Activated T-cell treated with anti-CD3 and anti-CD28 coated beads, Interleukin-2, amount 50 U/mL, for 24 hours (primary cell): ENCODE results near the gene EIF4G3.
"Not testable (repeated sequence)": the region's sequence is repeated elsewhere in the genome, so short reads cannot be mapped to it uniquely, and the experiment has no call there.

Experiments
- DNase-seq: peaks from one replicate; pipeline ENCODE4 v3.0.0-alpha.2; 2020
- H3K27ac Mint-ChIP-seq: 2 replicates; pipeline ENCODE4 v1.8.0; 2020; ENCODE audit warnings: mild to moderate bottlenecking, mixed read lengths
- H3K27me3 Mint-ChIP-seq: 2 replicates; pipeline ENCODE4 v1.8.0; 2020; ENCODE audit warnings: mixed read lengths
- H3K36me3 Mint-ChIP-seq: 2 replicates; pipeline ENCODE4 v1.8.0; 2020; ENCODE audit warnings: low read depth, mixed read lengths
- H3K4me1 Mint-ChIP-seq: 2 replicates; pipeline ENCODE4 v1.8.0; 2020; ENCODE audit warnings: low read depth, mixed read lengths
- H3K4me3 Mint-ChIP-seq: 2 replicates; pipeline ENCODE4 v1.8.0; 2020; ENCODE audit warnings: mild to moderate bottlenecking, moderate library complexity, mixed read lengths
- H3K9me3 Mint-ChIP-seq: 2 replicates; pipeline ENCODE4 v1.8.0; 2020; ENCODE audit warnings: mixed read lengths

Gene EIF4G3

DNA sequence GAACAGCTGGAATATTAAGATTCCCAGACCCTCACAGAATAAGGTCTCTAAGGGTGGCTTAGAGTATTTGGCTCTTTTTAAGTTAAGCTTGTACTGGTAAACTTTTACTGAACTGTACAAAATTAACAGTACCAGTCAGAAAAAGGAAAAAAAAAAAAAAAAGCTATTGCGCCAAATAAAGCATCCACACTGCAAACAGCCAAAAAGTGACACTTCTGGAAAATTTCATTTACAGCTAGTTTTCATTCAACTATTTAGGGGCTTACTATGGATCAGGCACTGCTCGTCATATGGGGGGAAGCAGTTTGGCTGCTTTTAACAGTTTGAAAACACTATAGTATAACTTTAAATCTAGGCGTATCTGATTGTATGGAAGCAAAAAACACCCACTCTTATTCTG is 139.6 kb downstream of the EIF4G3 start:
- H3K4me3 Mint-ChIP-seq, result no peak overlapping the region
- no peak for DNase-seq
- no peak overlapping the region for H3K27ac Mint-ChIP-seq
- H3K36me3 Mint-ChIP-seq, result peaks cover 19% of the 10 kb centered on the region
- H3K4me1 Mint-ChIP-seq, result peaks cover 7% of the 10 kb centered on the region
- H3K9me3 Mint-ChIP-seq, result no peaks in the 10 kb centered on the region
- H3K27me3 Mint-ChIP-seq, result no peaks in the 10 kb centered on the region

DNA sequence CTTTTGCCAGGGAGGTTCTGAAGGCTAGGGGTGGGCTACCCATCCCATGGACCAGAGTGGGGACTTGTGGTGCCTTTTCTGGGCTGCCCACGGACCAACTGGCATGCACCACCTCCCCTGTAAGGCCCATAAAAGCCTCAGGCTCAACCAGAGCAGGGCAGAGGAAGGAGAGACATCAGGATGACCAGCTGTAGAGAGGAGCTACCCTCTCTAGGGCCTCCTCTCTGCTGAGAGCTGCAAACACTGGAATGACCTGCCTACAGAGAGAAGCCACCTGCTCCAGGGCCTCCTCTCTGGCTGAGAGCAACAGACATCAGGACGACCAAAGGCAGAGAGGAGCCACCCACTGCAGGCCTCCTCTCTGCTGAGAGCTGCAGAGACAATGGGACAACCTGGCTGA is 140.9 kb downstream of the EIF4G3 start:
- DNase-seq, result no peak
- H3K4me1 Mint-ChIP-seq, result peaks cover 7% of the 10 kb centered on the region
- H3K27ac Mint-ChIP-seq, result no peak overlapping the region
- H3K27me3 Mint-ChIP-seq, result no peaks in the 10 kb centered on the region
- no peaks in the 10 kb centered on the region for H3K9me3 Mint-ChIP-seq
- H3K4me3 Mint-ChIP-seq, result no peak overlapping the region
- peaks cover 18% of the 10 kb centered on the region for H3K36me3 Mint-ChIP-seq

DNA sequence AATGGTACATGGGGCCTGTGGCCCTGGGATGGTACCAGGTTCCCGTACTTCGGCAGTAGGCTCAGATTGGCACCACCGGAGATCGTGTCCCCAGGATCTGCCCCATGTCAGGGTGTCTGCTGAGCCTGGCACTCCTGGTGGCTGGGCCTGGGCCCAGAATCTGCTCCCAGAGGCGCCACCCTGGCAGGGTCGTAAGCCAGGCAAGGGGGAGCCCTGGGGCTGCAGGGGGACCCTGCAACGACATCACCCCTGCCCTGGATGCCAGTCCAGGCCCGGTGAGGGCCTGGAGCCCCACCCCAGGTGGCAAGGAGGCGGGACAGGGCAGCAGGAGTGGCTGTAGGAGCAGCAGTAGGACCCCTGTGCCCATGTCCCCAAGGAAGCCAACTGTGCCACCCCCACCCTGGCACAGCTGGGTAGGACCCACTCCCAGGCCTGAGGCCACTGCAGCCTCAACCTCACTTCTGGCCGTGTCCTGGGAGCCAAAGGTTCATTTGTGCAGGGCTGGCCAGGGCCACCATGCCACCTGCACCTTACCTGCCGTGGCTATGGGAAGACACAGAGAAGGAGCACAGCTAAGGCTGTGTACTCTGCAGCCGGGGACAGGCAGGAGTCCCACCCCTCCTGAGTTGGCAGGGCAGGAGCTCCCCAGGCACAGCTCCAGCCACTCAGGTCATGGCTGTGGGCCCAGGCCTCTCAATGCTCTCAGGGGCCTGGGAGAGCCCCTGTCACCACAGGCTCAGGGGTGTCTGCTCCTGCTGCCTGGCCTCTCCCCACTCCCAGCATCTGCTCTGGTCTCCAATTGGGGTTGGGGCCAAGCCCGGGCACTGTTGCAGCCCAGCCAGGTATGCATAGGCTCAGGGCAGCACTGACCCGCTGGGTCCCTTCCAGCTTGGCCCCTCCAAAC is 141.7 kb downstream of the EIF4G3 start:
- H3K27me3 Mint-ChIP-seq, result no peaks in the 10 kb centered on the region
- H3K4me1 Mint-ChIP-seq, result peaks cover 7% of the 10 kb centered on the region
- H3K4me3 Mint-ChIP-seq, result no peak overlapping the region
- no peak for DNase-seq
- H3K27ac Mint-ChIP-seq, result no peak overlapping the region
- H3K9me3 Mint-ChIP-seq, result peaks cover 4% of the 10 kb centered on the region
- peaks cover 19% of the 10 kb centered on the region for H3K36me3 Mint-ChIP-seq

DNA sequence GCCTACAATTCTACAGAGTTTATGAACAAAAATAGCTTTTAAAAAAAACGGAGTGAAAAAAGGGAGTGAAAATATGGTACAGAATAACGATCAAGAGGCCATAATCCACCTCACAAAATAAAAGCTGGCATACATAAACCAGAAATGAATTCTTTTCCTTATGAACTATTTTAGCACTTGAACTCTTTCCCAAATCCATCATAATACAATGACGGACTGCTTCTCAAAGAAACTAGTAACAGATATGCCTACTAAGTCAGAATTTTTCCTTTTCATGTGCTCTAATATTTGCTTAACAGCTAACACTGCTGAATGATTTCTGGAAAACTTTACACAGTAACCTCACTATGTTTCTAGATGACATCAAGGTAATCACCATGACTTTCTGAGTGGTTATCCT is 144.0 kb downstream of the EIF4G3 start:
- no peak overlapping the region for H3K27ac Mint-ChIP-seq
- H3K4me3 Mint-ChIP-seq, result no peak overlapping the region

DNA sequence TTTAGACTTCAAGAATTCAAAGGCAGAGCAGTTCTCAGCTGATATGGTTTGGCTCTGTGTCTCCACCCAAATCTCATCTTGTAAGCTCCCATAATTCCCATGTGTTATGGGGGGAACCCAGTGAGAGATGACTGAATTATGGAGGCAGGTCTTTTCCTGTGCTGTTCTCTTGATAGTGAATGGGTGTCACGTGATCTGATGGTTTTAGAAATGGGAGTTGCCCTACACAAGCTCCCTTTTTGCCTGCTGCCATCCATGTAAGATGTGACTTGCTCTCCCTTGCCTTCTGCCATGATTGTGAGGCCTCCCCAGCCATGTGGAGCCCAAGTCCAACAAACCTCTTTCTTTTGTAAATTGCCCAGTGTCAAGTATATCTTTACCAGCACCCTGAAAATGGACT is 146.5 kb downstream of the EIF4G3 start:
- Mint-ChIP-seq H3K4me1 (peaks cover 11% of the 10 kb centered on the region), H3K27me3 (no peaks in the 10 kb centered on the region), H3K36me3 (peaks cover 25% of the 10 kb centered on the region), H3K27ac (peak overlapping the region; percentile 15), H3K9me3 (peaks cover 4% of the 10 kb centered on the region), H3K4me3 (no peak overlapping the region)
- DNase-seq, result no peak

More for the DNA sequence above, 144.0 kb downstream of the EIF4G3 start:
- H3K27me3 Mint-ChIP-seq, result no peaks in the 10 kb centered on the region
- no peak for DNase-seq
- peaks cover 4% of the 10 kb centered on the region for H3K9me3 Mint-ChIP-seq
- H3K4me1 Mint-ChIP-seq, result peaks cover 11% of the 10 kb centered on the region
- H3K36me3 Mint-ChIP-seq, result peaks cover 21% of the 10 kb centered on the region

DNA sequence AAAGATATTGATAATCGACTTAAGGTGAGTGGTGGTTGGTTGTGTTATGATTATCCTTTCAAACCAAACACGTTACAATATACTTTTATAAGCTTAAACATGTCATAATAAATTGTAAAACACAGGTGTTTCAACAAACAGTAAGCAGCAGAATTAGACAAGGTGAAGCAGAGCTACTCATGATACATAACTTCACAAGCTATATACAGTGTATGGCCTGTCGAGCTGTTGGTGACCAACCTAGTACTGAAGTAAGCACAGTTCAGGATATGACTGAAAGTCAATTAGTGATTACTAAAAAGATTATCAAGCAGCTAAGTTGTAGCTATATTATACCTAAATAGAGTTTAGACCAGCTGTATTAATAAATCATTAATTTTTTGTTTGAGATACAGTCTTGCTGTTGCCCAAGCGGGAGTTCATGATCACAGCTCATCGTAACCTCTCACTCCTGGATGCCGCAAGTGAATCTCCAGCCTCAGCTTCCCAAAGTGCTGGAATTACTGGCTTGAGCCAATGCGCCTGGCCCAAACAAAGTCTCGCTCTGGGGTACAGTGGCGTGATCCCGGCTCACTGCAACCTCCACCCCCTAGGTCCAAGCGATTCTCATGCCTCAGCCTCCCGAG is 148.1 kb downstream of the EIF4G3 start:
- DNase-seq, result no peak
- Mint-ChIP-seq H3K27me3 (no peaks in the 10 kb centered on the region), H3K4me1 (peaks cover 11% of the 10 kb centered on the region), H3K4me3 (no peak overlapping the region), H3K27ac (no peak overlapping the region), H3K9me3 (peaks cover 4% of the 10 kb centered on the region), H3K36me3 (peaks cover 26% of the 10 kb centered on the region)

DNA sequence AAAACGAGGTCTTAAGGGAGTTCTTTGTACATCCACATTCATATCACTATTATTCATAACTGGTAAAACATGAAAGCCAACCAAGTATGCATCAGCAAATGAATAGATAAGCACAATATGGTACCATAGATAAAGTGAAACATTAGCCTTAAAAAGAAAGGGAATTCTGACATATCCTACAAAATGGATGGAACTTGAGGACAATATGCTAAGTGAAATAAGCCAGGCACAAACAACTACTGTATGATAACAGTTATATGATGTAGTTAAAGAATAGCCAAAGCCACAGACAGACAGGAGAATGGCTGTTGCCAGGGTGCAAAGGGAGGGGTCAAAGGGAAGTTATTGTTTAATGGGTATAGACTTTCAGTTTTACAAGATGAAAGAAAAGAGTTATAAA is 148.9 kb downstream of the EIF4G3 start:
- DNase-seq, result no peak
- peaks cover 28% of the 10 kb centered on the region for H3K36me3 Mint-ChIP-seq
- peaks cover 4% of the 10 kb centered on the region for H3K9me3 Mint-ChIP-seq
- no peaks in the 10 kb centered on the region for H3K27me3 Mint-ChIP-seq
- H3K4me1 Mint-ChIP-seq, result peaks cover 9% of the 10 kb centered on the region
- H3K4me3 Mint-ChIP-seq, result no peak overlapping the region
- no peak overlapping the region for H3K27ac Mint-ChIP-seq

DNA sequence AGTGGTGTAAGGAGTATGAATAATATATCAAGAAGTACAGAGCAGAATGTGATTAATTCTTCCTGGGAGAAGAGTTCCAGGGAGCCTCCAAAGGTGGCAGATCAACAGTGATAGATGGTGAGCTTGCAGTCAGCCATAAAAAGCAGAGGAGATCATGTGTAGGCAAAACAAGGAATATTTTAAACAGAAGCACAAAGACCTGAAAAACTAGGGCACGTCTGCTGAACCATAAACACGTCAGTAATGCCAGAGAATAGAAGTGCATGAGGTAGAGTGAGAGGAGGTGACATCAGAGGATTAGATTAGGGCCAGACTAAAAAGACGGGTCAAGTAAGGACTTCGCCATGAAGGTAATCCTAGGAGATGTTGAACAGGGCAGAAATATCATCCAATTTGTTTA is 151.8 kb downstream of the EIF4G3 start:
- Mint-ChIP-seq H3K4me3 (no peak overlapping the region), H3K9me3 (no peaks in the 10 kb centered on the region), H3K27me3 (no peaks in the 10 kb centered on the region), H3K27ac (no peak overlapping the region), H3K4me1 (peaks cover 21% of the 10 kb centered on the region), H3K36me3 (peaks cover 20% of the 10 kb centered on the region)
- DNase-seq, result no peak

DNA sequence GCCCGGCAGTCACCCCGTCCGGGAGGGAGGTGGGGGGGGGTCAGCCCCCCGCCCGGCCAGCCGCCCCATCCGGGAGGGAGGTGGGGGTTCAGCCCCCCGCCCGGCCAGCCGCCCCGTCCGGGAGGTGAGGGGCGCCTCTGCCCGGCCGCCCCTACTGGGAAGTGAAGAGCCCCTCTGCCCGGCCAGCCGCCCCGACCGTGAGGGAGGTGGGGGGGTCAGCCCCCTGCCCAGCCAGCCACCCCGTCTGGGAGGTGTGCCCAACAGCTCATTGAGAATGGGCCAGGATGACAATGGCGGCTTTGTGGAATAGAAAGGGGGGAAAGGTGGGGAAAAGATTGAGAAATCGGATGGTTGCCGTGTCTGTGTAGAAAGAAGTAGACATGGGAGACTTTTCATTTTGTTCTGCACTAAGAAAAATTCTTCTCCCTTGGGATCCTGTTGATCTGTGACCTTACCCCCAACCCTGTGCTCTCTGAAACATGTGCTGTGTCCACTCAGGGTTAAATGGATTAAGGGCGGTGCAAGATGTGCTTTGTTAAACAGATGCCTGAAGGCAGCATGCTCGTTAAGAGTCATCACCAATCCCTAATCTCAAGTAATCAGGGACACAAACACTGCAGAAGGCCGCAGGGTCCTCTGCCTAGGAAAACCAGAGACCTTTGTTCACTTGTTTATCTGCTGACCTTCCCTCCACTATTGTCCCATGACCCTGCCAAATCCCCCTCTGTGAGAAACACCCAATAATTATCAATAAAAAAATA is 152.4 kb downstream of the EIF4G3 start:
- Mint-ChIP-seq H3K4me1 (peaks cover 21% of the 10 kb centered on the region), H3K36me3 (peaks cover 19% of the 10 kb centered on the region)
- not testable (repeated sequence) for H3K27me3 Mint-ChIP-seq, H3K27ac Mint-ChIP-seq, H3K4me3 Mint-ChIP-seq, H3K9me3 Mint-ChIP-seq, DNase-seq

DNA sequence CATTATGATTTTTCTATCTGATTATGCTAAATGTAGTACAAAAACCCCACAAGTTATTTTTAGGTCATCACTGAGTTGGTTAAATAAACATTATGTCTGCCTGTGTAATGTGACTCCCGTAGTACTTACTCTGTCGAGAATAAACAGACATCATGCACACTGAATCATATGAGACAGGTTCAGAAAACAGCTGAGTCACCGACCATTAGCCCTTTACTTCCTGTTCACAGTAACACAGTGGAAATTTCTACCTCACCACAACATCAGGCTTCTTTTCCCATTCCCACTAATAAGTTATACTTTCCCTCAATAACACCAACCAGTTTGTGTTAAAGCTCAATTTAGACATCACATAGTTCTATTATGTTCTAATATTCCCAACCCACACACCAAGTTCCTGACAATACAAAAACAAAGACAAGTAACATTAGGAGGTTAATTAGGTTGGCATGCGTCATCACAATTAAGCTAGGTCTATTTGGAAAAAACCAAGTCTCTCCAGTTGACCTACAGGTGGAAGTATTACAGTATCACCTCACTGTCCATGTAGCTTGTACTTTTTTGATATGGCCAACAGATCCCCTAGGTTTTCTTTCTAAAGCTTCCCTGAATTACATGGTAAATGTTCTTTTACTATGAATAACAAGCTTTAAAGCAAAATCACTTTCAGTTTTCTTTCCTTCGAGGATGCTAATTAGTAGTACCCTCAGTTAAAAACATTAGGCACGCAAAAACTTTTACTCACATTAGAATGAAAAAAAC is 154.2 kb downstream of the EIF4G3 start:
- Mint-ChIP-seq H3K4me3 (peak overlapping the region; percentile 61), H3K36me3 (peaks cover 19% of the 10 kb centered on the region), H3K27me3 (no peaks in the 10 kb centered on the region), H3K4me1 (peaks cover 21% of the 10 kb centered on the region), H3K9me3 (no peaks in the 10 kb centered on the region), H3K27ac (peak overlapping the region; percentile 94)
- no peak for DNase-seq

DNA sequence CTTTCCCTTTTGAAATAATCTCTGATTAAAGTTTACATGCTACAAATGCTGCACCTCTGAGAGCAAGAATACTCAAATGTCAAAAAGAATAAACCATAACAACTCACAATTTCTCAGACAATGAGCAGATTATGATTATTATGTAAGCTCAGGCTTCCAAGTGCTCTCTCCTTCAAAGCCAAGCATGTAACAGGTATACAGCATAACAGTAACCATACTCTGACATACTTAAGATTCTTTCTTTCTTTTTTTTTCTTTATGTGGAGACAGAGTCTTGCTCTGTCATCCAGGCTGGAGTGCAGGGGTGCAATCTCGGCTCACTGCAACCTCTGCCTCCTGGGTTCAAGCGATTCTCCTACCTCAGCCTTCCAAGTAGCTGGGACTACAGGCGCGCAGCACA is 155.4 kb downstream of the EIF4G3 start:
- H3K27me3 Mint-ChIP-seq, result no peaks in the 10 kb centered on the region
- DNase-seq, result no peak

DNA sequence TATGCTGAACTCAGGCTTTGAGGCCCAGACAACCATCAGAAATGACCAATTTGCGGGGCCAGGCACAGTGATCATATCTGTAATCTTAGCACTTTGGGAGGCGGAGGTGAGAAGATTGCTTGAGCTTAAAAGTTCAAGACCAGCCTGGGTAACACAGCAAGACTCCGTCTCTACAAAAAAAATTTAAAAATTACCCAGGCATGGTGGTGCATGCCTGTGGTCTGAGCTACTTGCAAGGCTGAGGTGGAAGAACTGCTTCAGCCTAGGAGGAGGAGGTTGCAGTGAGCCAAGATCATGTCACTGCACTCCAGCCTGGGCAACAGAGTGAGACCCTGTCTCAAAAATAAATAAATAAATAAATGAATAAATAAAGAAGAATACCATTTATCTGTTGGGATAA is 156.5 kb downstream of the EIF4G3 start:
- Mint-ChIP-seq H3K36me3 (peaks cover 15% of the 10 kb centered on the region), H3K4me3 (no peak overlapping the region), H3K27me3 (no peaks in the 10 kb centered on the region), H3K9me3 (no peaks in the 10 kb centered on the region), H3K4me1 (peaks cover 29% of the 10 kb centered on the region), H3K27ac (no peak overlapping the region)
- no peak for DNase-seq

More for the DNA sequence above, 155.4 kb downstream of the EIF4G3 start:
- Mint-ChIP-seq H3K9me3 (no peaks in the 10 kb centered on the region), H3K4me1 (peaks cover 23% of the 10 kb centered on the region), H3K4me3 (no peak overlapping the region), H3K36me3 (peaks cover 17% of the 10 kb centered on the region), H3K27ac (peak overlapping the region; percentile 23)

DNA sequence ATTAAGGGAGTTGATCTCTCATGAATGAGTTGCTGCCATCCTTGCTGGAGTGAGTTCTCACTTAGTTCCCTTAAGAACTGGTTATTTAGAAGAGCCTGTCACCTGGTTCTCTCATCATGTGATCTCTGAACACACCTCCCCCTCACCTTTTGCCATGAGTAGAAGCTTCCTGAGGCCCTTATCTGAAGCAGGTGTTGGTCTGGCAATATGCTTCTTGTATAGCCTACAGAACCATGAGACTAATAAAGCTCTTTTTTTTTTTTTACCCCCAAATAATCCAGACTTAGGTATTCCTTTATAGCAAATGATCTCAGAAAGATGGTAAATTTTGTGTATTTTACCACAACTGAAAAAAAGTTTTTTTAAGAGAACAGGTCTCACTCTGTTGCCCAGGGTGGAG is 158.0 kb downstream of the EIF4G3 start:
- Mint-ChIP-seq H3K9me3 (no peaks in the 10 kb centered on the region), H3K4me1 (peaks cover 32% of the 10 kb centered on the region), H3K27me3 (no peaks in the 10 kb centered on the region), H3K36me3 (peaks cover 21% of the 10 kb centered on the region), H3K27ac (peak overlapping the region; percentile 50), H3K4me3 (no peak overlapping the region)
- DNase-seq, result no peak

DNA sequence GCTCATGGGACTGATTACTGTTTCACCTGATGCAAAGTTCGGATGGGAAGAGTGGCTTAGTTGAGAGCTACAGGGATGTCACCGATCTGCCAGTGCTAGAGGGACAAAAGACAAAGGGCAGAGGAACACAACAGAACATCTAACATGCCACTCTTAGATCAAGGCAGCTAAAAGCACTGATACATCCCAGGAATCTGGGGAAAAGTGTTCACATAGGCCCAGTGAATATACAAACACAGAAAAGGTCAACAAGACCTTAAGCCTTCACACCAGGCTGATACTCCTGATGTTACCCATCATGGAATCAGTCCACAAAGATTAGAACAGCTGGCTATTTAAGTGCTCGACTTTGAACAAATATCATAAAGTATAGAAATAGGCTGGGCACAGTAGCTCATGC is 163.2 kb downstream of the EIF4G3 start:
- H3K27me3 Mint-ChIP-seq, result no peaks in the 10 kb centered on the region
- H3K36me3 Mint-ChIP-seq, result peaks cover 17% of the 10 kb centered on the region
- no peak overlapping the region for H3K4me3 Mint-ChIP-seq
- DNase-seq, result no peak
- H3K4me1 Mint-ChIP-seq, result peaks cover 12% of the 10 kb centered on the region
- no peak overlapping the region for H3K27ac Mint-ChIP-seq
- H3K9me3 Mint-ChIP-seq, result no peaks in the 10 kb centered on the region
